Upper lobe of left lung (tissue), 6 donors: ENCODE data around the gene SORCS1. TPM values are rescaled to one million over a fixed set of nuclear protein-coding genes. Genes with fewer than 3 reads are reported as not detected.

ENCODE experiments used
- ATAC-seq, 2 donors: fragments of 200-7000 bp; cut with Tn5 transposase; one replicate each; pipeline ENCODE4 v1.9.1; 2022; ENCODE audit warnings: mild to moderate bottlenecking in 2 of 2, moderate library complexity in 2 of 2; ENCODE audit not compliant: low FRiP score in 2 of 2
- DNase-seq, 2 donors: peaks; one replicate each; pipeline ENCODE4 v3.0.0-alpha.2; 2019 to 2020
- H3K27ac ChIP-seq, 4 donors: fragments of 200-600 bp; sonication (generic); one replicate each; pipeline ENCODE4 v1.5.1; 2016 to 2019
- H3K27me3 ChIP-seq, 4 donors: fragments of 200-600 bp; sonication (generic); one replicate each; pipeline ENCODE4 v1.5.1; 2017 to 2019
- H3K36me3 ChIP-seq, 4 donors: fragments of 200-600 bp; sonication (generic); one replicate each; pipeline ENCODE4 v1.5.1; 2016 to 2019
- H3K4me1 ChIP-seq, 4 donors: fragments of 200-600 bp; sonication (generic); one replicate each; pipeline ENCODE4 v1.5.1; 2018 to 2019
- H3K4me3 ChIP-seq, 4 donors: fragments of 200-600 bp; sonication (generic); one replicate each; pipeline ENCODE4 v1.5.1; 2017 to 2019; ENCODE audit warnings: mild to moderate bottlenecking in 2 of 4, moderate library complexity in 1 of 4
- H3K9me3 ChIP-seq, 4 donors: fragments of 200-600 bp; sonication (generic); one replicate each; pipeline ENCODE4 v1.5.1; 2018 to 2019
- EP300 ChIP-seq, 4 donors: sonication (generic); formaldehyde crosslinking; IDR thresholded peaks; one replicate each; pipeline ENCODE4 v1.5.1; 2017; ENCODE audit warnings: antibody characterized with exemption in 4 of 4, control low read depth in 2 of 4
- POLR2A ChIP-seq, 4 donors: fragments of 450-650 bp; IDR thresholded peaks; one replicate each; pipeline ENCODE4 v1.5.1; 2016 to 2017; ENCODE audit warnings: antibody characterized with exemption in 4 of 4, mild to moderate bottlenecking in 2 of 4
- POLR2AphosphoS5 ChIP-seq, 2 donors: sonication (generic); formaldehyde crosslinking; IDR thresholded peaks; one replicate each; pipeline ENCODE4 v1.5.1; 2017; ENCODE audit warnings: antibody characterized with exemption in 2 of 2
- WGBS, 2 donors: methylation state at CpG; one replicate each; pipeline ENCODE4 v1.1.5; 2017 to 2018; 5-methylcytosine and 5-hydroxymethylcytosine counted together
- total RNA-seq, 6 donors: library from RNA; depleted of rRNA in 4 of 6; stranded (reverse); fragments of >200 nt in 4 of 6; gene quantifications; one replicate each; pipeline versions ENCODE4 v1.1.0 to v1.2.1, GENCODE V29; 2016 to 2021
- TF ChIP-seq, protein P1 (sequence below), 6 experiments: fragments of 450-650 bp in 4 of 6; fragments of 200-600 bp in 2 of 6; sonication (generic) in 2 of 6; IDR thresholded peaks; one replicate each; pipeline ENCODE4 v1.5.1; 2016 to 2019; ENCODE audit warnings: antibody characterized with exemption in 6 of 6
- donor health status: DM: no; HTN: no; CAD: no; lungs with moderate emphysema.
- donor health status: DM: no; HTN: yes; CAD: no; lungs with severe emphysema.

Gene SORCS1
- total RNA-seq, 6 donors from 2014 or later, result 0.10 to 0.77 (median 0.10) TPM; not detected in 3

DNA sequence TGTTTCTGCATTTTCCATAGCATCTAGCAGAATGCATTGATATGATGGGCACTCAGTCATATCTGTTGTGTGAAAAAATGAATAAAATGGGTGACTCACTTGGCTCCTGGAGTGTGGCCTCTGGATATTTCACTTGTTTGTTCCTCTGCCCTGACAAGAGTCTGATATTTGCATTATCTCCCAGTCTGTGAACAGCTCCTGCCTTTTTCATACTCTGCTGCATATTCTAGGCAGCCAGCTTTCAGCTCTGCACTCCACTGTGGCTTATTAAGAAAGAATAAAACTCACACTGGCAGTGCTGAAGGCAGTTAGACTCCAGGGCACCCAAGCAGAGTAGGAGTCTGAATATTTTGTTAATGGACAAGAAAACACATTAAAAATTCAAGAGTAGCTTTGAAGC, 623.9 kb downstream of the SORCS1 start:
- TF ChIP-seq, protein P1, sequence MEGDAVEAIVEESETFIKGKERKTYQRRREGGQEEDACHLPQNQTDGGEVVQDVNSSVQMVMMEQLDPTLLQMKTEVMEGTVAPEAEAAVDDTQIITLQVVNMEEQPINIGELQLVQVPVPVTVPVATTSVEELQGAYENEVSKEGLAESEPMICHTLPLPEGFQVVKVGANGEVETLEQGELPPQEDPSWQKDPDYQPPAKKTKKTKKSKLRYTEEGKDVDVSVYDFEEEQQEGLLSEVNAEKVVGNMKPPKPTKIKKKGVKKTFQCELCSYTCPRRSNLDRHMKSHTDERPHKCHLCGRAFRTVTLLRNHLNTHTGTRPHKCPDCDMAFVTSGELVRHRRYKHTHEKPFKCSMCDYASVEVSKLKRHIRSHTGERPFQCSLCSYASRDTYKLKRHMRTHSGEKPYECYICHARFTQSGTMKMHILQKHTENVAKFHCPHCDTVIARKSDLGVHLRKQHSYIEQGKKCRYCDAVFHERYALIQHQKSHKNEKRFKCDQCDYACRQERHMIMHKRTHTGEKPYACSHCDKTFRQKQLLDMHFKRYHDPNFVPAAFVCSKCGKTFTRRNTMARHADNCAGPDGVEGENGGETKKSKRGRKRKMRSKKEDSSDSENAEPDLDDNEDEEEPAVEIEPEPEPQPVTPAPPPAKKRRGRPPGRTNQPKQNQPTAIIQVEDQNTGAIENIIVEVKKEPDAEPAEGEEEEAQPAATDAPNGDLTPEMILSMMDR (IDR thresholded peaks at IDR 0.05), result no peak
- no peak for TF ChIP-seq POLR2A (IDR thresholded peaks at IDR 0.05)
- no peak for TF ChIP-seq POLR2AphosphoS5 (IDR thresholded peaks at IDR 0.05)
- TF ChIP-seq EP300 (IDR thresholded peaks at IDR 0.05), result no peak
- DNase-seq (no peak), ATAC-seq (no peak)
- no peaks in the 10 kb centered on the region for H3K27me3 ChIP-seq
- no peaks in the 10 kb centered on the region for H3K36me3 ChIP-seq
- H3K4me1 ChIP-seq, result no peaks in the 10 kb centered on the region
- H3K27ac ChIP-seq, result no peak overlapping the region
- H3K4me3 ChIP-seq, result no peak overlapping the region
- H3K9me3 ChIP-seq, result no peaks in the 10 kb centered on the region

DNA sequence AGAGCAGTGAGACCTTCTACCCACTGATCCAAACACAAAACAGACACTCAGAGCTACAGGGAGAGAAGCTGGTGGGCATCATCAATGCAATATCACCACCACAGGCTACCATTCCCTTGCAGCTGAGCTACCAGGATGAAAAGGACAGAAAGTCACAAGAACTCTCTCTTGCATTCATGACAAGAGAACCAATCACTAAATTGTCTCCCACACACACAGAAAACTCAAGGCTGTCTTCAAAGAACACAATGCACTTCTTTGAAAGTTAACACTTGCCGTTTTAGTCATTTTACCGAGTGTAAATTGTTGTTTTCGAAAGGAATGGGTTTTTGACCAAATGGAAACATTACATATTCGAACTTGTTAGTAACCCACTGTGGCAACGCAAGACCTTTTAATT, 626.6 kb downstream of the SORCS1 start:
- no peaks in the 10 kb centered on the region for H3K9me3 ChIP-seq
- H3K4me3 ChIP-seq, result no peak overlapping the region
- TF ChIP-seq POLR2A (IDR thresholded peaks at IDR 0.05), result no peak
- no peak for TF ChIP-seq POLR2AphosphoS5 (IDR thresholded peaks at IDR 0.05)
- no peak for DNase-seq
- H3K36me3 ChIP-seq, result no peaks in the 10 kb centered on the region
- no peak overlapping the region for H3K27ac ChIP-seq
- no peaks in the 10 kb centered on the region for H3K4me1 ChIP-seq
- 75 to 80% methylated on average over 5 of the region's 5 CpGs for WGBS, 2 donors
- no peak for ATAC-seq
- H3K27me3 ChIP-seq, result no peaks in the 10 kb centered on the region

DNA sequence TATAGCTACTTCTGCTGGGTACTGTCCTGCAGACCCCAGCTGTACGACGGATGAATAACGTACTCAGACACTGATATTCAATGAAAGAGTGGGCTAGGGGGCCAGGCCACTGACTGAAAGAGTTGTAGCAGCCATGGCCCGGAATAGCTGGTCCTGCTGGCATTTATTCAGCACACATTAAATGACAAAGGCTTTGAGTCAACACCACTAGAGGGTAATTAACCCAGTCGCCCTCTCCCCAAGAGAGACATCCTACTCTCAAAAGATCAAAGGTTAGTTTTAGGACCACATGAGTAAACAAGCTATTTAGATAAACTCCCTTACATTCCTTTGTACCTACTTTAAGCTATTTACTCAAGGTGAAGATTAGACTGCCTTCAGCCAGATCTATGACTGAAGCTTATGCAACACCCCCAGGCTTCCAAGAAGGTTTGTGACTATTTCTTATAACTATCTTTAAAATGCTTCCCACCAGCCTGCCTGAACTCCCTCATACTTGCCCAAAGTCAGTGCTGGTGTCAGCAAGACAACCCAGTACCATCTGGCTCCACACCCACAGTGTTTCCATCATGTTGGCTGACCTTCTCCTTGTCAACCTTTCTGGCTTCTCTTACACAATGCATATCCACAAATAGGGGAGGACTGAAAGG, 629.1 kb downstream of the SORCS1 start:
- 65 to 74% methylated on average over 5 of the region's 5 CpGs for WGBS, 2 donors
- no peak overlapping the region for H3K4me3 ChIP-seq

DNA sequence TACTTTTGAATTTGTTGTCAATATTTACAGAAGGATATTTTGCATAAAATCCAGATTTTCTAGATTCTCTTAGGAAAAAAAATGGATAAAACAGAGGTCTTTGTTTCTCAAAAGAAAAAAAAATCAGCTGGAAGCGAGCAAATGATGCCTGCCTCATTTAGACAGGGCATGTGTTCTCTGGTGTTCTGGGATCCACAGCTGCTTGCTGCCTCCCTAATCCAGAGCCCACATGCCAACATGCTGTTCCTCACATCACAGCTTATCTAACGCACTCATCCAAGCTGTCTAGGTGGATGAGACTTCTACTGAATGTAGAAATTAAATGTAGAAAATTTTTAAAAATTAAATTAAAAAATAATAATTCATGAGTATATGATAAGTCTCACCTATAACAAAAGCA, 630.1 kb downstream of the SORCS1 start:
- TF ChIP-seq POLR2A (IDR thresholded peaks at IDR 0.05) (no peak), EP300 (IDR thresholded peaks at IDR 0.05) (no peak), POLR2AphosphoS5 (IDR thresholded peaks at IDR 0.05) (no peak)
- TF ChIP-seq, protein P1 (IDR thresholded peaks at IDR 0.05), result no peak
- Histone ChIP-seq H3K27me3 (no peaks in the 10 kb centered on the region), H3K4me1 (no peaks in the 10 kb centered on the region), H3K9me3 (no peaks in the 10 kb centered on the region), H3K27ac (no peak overlapping the region), H3K36me3 (no peaks in the 10 kb centered on the region), H3K4me3 (no peak overlapping the region)
- WGBS, 2 donors, result 71 to 90% methylated on average over 2 of the region's 2 CpGs
- no peak for ATAC-seq
- DNase-seq, result no peak

More for the DNA sequence above, 629.1 kb downstream of the SORCS1 start:
- Histone ChIP-seq H3K27ac (no peak overlapping the region), H3K4me1 (no peaks in the 10 kb centered on the region), H3K27me3 (no peaks in the 10 kb centered on the region), H3K36me3 (no peaks in the 10 kb centered on the region), H3K9me3 (no peaks in the 10 kb centered on the region)
- ATAC-seq (no peak), DNase-seq (no peak)
- TF ChIP-seq EP300 (IDR thresholded peaks at IDR 0.05), result no peak
- TF ChIP-seq, protein P1 (IDR thresholded peaks at IDR 0.05), result no peak
- TF ChIP-seq POLR2AphosphoS5 (IDR thresholded peaks at IDR 0.05), result no peak
- TF ChIP-seq POLR2A (IDR thresholded peaks at IDR 0.05), result no peak

DNA sequence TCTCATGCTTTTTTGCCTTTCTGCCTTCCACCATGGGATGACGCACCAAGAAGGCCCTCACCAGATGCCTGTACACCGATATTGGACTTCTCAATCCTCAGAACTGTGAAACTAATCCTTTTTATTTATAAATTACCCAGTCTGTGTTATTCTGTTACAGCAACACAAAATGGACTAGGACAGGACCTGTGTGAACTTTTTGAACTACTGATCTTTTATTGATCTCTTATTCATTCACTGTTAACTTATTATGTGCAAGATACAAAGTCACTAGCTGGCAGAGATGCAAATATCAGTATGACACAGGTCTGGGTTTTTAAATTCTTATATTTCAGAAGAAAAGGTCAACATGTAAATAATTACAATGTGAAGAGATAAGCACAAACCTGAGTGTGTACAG, 635.8 kb downstream of the SORCS1 start:
- no peak for ATAC-seq
- Histone ChIP-seq H3K27me3 (no peaks in the 10 kb centered on the region), H3K9me3 (no peaks in the 10 kb centered on the region), H3K27ac (no peak overlapping the region), H3K36me3 (no peaks in the 10 kb centered on the region), H3K4me1 (no peaks in the 10 kb centered on the region), H3K4me3 (no peak overlapping the region)
- DNase-seq, result no peak
- TF ChIP-seq, protein P1 (IDR thresholded peaks at IDR 0.05), result no peak
- no peak for TF ChIP-seq POLR2AphosphoS5 (IDR thresholded peaks at IDR 0.05)
- TF ChIP-seq POLR2A (IDR thresholded peaks at IDR 0.05), result no peak
- TF ChIP-seq EP300 (IDR thresholded peaks at IDR 0.05), result no peak
- 95 to 98% methylated on average over 2 of the region's 2 CpGs for WGBS, 2 donors
